Measurements from ENCODE around the gene CCNL1.
"Not testable (repeated sequence)": the region's sequence is repeated elsewhere in the genome, so short reads cannot be mapped to it uniquely, and the experiment has no call there.

The CCNL1 gene

DNA sequence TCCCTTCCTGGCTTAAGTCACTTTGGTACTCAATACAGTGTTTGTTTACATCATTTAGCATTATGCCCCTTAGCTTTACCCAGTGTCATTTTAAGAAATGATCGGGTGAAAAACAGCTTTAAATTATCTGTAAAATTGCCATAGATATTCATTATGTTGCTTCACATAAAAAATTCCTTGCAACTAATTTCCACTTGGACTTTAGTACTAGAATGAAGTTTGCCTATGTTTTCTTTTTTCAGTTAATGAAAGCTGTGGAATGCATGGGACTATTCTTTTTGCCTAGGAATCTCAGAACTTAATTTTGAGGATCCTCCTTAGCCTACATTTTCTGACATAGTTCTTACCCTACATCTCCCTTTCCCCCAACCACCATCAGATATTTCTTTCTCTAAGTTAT lies 38.4 kb downstream of the CCNL1 start:
- DNase-seq: no peak

DNA sequence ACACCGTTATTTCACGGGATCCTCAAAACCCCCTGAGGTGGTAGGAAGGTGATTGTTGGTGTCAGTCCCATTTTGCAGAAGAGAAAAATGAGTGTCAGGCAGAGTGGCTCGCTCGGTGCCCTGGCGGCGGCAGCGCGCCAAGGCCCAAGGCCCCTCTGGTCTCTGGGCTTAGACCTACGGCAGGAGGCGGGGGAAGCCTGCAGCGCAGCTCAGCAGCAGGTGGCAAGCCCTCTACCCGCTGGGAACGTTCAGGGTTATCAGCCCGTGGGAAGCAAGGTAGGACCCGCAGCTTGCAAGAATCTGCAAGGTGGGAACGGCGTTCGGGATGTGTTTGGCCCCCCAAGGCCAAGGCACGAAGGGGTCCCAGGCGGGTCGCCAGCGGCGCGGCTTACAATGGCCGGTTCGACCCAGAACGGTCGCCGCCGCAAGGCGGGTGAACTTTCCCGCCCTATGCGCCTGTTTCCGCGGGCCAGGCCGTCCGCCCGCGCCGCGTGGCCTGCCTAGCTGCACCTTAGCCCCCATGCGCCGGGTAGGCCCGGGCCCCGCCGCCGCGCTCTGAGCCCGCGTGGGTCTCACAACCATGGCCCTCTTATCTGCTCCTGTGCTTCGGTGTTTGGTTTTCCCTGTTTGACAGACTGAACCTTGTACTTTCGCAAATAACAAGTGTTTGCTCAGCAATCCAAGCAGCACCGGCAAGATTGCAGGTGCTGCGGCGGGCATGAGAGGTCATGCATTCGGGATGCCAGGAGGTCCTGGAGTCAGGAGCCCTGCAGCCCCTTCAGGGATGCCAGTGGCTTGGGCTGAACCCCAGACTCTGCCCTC lies 39.7 kb downstream of the CCNL1 start:
- DNase-seq: no peak

DNA sequence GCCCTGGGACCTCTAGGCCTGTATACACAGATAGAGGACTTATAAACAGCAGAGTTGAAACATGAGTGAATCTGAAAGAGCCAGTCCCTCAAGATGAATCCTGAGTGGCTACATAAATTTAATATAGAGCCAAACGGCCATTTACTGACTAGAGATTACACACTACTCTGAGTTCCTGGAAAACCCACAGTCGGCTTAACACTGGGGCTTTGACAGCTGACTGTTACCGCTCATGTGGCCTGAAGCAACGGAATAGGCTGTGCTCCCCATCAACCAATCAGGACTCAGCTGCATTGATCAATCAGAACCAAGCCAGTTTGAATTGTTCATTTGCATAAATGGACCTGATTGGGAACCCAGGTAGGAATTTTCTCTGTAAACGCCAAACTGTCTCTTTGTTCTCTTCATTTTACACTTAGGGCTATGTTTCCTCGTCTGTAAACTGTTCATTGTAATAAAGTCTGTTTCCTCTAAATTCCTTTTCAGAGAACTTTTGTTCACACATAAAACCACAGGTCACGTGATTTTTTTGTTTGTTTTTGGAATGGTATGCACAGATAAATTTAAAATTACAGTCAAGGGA lies 40.5 kb downstream of the CCNL1 start:
- DNase-seq: no peak

DNA sequence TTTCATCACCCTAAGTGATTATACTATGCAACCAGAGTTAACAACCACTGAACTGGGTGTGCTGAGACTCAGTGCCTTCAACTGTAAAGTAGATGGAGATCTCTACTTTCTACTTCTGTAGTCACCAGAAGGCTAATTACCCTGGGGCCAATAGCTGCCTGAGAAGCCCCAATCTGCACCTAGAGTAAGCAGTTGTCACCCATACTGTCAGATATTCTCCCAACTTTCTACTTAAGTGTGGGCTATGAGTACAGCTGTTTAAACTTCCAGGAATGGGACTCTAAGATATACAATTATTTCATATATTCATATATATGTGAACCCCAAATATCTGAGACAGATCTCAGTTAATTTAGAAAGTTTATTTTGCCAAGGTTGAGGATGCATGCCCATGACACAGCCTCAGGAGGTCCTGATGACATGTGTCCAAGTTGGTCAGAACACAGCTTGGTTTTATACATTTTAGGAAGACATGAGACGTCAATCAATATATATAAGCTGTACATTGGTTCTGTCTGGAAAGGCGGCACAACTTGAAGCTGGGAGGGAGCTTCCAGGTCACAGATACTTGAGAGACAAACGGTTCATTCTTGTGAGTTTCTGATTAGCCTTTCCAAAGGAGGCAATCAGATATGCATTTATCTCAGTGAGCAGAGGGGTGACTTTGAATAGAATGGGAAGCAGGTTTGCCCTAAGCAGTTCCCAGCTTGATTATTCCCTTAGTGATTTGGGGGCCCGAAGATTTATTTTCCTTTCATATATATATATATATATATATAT lies 41.9 kb downstream of the CCNL1 start:
- DNase-seq: no peak

DNA sequence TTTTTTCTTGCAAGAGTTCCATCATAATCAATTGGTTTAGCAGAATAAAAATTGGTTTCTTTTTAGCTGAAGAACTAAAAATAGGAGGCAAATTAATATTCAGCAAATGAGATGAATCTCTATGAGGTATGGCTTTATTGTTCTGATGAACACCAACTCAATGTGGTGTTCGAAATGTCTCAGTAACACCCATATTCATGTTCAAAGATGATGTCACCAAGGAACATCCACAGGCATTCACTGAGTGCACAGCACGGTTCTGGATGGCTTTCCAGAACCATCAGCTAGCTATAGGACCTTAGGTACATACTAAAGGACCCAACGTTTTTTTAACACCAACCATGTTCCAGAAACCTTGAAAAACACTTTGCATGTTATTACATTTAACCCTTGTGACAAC lies 42.7 kb downstream of the CCNL1 start:
- DNase-seq: no peak

DNA sequence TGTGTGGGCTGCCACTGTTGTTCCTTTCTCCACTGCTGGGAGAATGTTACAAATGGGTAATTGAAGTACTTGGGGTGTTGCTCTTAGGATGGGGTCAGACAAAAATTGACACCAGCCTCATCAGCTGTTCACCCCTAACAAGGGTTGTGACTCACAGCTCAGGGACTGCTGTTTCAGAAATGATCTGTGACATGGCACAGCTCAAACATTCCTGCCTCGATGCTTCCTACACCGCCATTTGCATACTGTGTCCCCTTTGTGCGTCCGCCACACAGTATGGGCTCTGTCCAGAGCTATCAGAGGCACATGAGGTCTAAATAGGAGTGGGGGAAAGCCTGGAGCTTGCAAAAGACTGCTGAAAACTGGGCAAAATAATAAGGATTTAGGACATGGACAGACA lies 43.9 kb downstream of the CCNL1 start:
- no peak for DNase-seq

DNA sequence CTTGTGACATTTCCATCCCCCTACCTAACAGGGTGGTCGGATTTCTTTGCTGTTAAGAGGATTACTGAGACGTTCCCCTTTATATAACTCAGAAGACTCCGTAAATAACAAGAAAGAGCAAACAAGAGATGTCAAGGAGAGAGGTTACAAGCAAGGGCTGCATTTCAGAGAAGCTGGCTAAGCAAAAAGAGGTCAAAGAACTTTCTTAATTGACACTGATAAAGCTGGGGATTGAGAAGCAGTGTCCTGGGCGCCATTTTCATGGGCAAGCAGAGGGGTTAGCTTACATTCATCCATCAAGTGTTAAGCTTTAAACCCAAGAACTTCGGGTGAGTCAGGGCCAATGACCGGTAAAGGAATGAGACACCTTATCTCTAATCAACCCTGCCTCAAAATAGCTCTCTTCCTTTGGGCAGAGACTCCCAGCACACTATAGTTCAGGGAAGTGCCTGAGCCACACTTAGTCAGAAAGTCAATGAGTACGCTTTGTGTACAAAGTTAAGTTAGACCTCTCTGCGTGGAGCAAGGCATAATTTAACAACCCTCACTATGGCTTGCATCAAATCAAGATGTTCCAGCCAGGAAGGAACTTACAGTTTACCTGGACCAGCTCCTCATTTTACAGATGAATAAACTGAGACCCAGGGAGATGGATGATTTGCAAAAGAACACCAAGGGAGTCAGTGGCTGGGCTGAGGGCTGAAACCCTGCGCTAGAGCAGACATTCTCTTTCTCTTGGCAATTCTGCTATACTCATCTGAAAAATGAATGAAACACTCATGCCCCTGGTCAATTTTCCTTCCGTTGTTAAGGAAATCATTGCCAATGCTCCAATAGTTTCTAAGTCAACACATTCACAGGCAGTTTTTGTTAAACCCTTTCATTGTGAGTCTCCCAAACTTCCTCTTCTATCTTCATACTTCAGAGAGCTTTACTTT lies 44.6 kb downstream of the CCNL1 start:
- DNase-seq: no peak

DNA sequence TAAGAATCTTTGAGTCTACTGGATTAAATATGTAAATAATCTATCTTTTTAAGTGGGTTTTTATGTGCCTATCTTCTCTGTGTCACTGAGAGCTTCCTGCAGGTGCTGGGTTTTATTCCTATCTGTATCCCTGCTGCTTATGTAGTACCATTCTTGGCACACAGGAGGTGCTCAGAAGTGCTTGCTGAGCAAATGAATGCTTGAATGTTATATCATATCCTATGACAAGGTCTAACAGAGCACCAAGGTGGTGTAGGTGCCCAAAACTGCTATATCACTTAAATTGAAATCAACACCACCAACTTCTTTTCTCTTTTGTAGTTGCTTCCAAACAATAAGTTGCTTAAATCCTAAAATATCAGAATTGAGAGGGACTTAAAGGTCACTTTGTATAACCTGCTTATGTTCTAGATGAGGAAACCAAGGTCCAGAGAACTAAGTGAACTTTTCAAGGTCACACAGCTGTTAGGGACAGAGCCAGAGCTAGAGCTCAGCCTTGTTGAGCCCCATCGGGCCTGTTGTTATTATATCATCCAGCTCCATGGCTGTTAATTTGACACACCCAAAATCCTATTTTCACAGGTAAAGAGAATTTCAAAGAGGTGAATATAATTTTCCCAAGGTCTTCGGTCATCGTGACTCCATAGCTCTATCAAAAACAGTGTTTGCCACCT lies 46.0 kb downstream of the CCNL1 start:
- no peak for DNase-seq

DNA sequence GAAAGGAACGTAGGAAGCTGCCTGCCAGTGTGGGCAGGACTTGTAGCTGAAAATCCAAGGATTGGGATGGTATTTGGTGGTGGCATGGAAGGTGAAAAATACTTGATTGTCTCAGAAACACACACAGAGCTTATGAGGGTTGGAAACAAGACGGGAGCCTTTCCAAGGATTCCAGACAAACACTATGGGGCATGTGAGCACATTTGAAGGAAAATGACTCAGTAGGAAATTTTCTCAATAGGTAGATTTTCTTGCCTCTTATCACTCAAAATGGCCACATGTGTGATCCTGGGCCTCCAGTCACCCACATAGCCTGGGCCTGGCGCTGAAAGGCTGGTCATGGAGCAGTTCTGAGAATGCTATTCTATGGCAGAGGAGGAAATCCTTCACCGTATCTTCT lies 47.4 kb downstream of the CCNL1 start:
- no peak for DNase-seq

DNA sequence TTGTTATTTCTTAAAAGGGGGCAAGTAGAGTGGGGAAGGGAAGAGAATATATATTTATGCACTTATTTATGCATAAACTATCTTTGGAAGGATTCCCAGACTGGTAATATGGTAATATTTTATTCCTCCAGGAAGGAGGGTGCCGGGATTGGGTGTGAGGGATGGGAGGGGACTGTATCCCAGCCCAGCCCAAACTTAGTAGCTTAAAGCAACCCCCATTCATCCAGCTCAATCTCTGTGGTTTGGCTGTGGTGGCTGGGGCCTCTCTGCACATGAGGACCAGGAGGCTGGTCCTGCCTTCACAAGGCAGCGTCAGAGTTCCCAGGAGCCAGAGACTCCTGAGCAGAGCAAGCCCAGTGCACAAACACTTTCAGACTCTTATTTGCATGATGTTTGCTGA lies 48.4 kb downstream of the CCNL1 start:
- DNase-seq: no peak

DNA sequence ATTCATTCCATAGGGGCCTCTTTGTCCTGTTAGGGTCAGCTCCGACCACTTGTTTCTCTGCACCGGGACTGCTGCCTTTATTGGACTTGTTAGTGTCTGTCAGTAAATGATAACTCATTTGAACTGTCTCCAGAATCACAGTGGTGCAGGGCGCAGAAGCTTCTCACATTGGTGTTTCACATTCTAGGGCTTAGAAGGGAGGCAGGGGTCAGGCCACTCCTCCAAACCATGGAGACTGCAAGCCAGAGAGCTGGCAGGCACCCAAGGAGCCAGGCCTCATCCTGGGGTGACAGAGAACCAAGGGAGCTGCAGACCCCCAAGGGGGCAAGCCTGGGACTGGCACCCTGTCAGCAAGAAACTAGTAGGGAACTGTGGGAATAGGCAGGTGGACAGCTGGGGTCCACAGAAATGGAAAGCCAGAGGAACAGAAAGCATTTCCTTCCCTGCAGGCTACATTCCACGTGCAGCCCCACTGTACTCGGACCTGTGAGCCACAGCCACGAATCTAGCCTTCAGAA lies 49.1 kb downstream of the CCNL1 start:
- DNase-seq: no peak

DNA sequence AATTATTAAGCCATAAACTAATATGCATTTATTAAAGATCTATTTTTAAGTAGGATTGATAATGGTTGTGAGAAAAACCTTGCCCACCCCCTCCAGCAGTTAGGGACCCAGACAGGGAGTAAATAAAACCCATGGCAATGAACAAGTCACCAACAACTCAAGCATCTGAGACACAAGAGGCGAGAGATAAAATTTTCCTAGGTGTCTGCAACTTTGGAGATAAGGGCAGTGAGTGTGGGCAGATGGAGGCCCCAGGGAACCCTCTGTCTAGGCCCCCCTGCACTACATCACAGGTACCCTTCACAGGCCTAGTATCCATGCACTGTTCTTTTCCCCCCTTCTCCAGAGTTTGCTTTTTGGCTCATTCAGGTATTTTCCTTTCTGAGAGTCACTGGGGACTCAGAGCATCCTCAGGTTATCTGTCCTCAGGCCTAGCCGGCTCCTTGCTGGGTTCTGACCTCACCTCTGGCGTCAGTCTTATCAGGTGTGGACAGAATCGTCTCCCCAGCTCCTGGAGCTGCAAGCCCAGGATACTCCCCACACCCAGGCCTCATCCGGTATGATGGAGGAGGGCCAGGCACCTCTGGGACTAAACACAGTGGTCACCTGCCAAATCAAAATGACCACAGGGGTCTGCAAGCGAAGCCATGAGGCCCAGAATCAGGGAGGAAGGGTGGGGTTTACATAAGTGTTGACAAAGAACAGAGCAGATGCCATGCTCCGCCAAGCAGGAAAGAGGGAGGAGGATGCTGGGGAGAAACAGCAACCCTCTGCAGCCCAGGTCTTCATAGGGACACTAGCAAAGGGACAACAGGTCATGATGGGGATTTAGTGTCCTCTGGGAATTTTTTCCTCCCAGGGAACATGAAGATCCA lies 50.4 kb downstream of the CCNL1 start:
- DNase-seq: no peak

DNA sequence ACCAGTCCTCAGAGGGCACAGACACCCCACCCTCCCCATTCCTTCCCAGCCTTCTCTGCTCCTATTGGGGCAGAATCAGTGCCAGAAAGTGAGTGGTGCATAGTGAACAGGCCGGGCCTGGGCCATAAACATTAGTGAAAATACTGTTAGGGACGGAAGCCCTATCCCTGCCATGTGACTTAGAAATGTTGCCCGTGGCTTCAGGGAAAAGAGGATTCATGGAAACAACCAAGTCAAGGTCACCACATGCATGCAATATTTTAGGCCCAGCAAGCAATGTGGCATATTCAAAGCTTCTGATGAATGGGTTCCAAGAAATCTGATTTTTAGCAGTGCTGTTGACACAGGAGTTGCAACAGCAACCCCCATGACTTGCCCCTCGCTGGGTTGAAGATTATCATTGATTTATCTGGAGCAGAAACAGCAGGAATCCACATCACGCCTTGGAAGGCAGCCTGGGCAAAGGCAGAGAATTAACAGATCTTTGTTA lies 52.3 kb downstream of the CCNL1 start:
- no peak for DNase-seq

DNA sequence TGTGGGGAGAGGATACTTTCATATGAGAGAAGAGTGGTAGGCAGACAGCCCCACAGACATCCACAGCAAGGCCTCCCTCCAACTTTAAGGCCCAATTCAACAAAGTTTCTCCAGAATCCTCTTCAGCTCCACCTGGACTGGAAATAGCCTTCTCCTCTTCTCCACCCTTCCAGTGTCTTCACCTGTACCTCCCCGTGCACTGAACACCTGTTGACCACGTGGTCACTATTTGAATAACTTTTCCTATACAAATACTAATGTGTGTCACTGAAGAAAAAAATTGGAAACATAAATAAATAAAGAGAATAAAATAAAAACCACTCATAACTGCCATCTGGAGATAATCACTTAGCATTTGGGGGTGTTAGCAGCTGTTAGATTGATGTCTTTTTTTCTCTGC lies 52.9 kb downstream of the CCNL1 start:
- no peak for DNase-seq

DNA sequence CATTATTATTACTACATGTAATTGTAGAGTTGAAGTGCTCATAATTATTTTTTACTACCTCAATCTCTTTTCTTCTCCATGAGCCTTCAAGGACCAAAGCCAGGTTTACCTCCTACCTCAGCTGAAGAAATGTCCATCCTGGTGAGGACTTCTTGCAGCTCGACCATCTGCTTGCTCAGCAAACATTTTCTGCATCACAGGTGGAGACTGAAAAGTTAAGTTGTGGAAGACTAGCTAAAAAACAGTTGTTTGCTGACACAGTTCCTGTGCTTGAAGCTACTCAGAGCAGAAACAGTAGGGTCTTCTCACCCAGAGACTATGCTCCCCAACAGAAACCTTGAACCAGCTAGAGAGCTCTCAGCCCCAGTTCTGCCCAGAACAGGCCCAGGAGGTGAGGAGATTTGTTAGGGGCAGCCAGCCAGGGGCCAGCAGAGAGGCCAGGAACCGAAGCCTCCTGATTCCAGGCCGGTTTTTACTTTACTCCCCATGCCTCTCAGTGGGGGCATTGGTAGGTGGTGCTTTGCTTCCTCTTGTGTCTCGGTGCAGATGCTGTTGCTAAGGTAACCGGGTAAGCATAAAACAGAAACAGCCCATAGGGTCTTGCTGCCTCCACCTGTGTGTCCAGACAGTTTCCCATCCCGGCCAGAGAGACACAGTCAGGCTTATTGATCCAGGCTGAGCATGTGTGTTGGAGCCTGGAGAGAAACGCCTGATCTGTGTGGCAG lies 54.9 kb downstream of the CCNL1 start:
- DNase-seq: no peak

DNA sequence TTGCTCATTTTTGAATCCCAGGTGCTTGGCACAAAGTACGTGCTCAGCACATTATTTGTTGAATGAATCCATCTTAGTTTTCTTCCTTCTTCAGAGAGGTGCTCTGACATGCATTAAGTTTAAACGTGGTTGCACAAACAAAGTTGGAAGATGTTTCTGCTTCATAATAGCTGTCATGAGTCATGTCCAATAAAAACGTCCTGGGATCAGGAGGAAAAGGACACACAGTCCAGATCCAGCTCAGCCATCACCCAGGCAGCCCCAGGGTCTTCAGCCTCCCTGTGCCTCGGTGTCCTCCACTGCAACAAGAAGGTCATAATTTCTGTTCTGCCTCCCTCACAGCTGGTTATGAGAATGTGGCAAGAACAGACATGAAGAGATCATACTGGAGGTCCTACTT lies 55.4 kb downstream of the CCNL1 start:
- no peak for DNase-seq

DNA sequence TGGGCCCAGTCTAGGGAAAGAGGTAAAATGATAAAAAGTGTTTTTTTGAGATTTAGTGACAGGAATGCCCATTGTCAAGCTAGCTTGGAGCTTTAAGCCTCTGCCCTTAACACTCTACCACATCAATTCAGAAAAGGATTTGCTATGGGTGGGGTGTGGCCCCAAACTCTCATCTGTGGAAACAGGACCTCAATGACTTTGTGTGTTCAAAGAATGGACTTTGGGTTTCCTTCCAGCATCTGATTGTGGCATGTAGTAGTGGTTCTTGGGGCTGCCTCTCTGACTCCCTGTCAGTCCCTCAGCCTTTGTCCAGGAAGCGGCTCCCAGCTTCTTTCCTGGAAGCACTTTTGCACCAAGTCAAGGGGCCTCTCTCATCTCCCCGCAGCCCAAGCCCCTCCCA lies 56.1 kb downstream of the CCNL1 start:
- DNase-seq: no peak

DNA sequence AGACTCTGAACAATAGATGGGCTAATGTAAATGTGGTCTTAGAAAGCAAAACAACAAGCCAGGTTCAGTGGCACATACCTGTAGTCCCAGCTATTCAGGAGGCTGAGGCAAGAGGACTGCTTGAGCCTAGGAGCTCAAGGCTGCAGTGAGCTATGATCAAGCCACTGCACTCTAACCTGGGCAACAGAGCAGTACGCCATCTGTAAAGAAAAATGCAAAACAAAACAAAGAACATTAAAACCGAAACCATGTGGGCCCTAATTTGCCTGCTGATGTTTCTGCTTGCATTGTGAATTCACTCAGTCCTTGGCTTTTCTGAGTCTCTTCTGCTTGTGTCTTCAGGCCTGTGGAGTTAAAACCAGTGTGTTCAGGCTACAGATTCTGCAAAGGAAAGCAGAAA lies 56.7 kb downstream of the CCNL1 start:
- no peak for DNase-seq

DNA sequence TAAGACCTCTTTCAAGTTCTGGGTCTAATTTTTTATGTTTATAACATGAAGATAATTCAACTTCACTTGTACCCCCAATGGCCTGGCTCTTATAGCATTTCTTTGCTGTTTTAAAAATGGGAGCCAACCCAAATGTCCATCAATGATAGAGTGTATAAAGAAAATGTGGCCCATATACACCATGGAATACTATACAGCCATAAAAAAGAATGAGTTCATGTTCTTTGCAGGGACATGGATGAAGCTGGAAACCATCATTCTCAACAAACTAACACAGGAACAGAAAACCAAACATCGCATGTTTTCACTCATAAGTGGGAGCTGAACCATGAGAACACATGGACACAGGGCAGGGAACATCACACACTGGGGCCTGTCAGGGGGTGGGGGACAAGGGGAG lies 57.4 kb downstream of the CCNL1 start:
- not testable (repeated sequence) for DNase-seq

DNA sequence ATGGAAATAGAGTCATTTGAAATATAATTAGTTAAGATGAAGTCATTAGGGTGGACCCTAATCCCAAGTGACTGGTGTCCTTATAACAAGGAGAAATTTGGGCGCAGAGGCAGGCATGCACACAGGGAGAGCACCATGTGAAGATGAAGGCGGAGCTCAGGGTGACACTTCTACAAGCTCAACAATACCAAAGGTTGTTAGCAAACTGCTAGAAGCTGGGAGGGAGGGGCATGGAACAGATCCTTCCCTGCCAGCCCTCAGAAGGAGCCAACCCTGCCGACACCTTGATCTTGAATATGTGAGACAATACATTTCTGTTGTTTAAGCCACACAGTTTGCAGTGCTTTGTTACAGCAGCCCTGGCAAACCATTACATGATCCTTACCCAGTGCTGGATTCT lies 57.8 kb downstream of the CCNL1 start:
- DNase-seq: no peak

All from NCI-H446 (cell line).